ENCODE measurements around the gene RPL35.

RPL35 gene

DNA sequence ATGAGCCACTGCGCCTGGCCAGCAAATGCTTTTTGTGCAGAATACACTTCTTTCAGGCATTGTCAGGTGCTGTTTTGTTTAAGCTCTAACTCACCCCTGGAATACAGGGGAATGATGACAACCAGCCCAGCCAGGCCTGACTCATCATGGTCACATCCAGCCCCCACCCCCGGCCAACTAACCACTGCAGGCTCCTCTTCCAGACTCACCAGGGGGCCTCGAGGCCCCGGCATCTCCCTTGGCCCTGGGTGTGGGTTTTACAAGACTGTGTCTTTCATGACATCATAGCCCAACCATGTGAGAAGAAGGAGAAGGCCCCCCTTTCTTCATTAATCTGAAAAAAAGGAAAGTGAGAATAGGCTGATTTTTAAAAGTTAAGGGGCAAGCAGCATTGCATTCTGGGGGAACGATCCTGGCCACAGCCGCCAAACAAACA is 49.3 kb downstream of the RPL35 start:
- DNase-seq (ENCODE audit: low read depth), result peak; percentile 87
- TF ChIP-seq CTCF (IDR thresholded peaks at IDR 0.05; ENCODE audit: control insufficient read depth, insufficient read depth, low read depth, low read length, missing control alignments), result no peak
- no peak overlapping the region; the same call in 1 of the 2 replicates for H3K4me3 ChIP-seq (ENCODE audit: control insufficient read depth, low read depth, low read length)

DNA sequence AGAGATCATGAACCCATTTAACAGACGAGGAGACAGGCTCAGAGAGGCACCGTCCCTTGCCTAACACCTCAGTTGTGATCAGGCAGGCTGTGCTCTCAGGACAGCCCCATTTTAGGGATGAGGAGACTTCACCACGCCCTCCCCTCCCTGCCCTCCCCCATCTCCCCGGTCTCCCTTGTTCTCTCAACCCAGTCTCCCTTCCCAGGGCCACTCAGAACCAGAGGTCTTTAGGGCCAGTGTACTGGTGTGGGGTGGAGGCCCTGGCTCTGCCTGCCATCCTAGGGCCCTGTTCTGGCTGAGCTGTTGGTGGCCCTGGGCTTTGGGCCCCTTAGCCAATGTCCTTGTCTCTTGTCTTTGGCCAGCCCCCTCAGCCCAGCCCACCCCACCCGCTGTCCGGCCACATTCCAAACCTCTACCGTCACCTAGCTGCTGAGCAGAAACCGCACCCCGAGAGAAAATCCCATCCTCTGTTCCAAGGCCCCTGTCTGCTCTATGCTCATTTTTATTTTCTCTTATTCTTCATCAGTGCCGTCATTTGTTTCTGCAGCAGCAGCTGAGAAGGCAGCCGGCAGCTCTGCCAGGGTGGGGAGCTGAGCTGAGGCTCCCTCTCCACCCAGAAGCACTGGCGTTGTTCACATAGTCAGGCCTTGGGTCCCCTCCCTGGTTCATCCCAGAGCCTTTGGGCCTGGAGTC is 50.9 kb downstream of the RPL35 start:
- no peak overlapping the region for H3K4me3 ChIP-seq (ENCODE audit: control insufficient read depth, low read depth, low read length)
- DNase-seq (ENCODE audit: low read depth), result no peak
- no peak for TF ChIP-seq CTCF (IDR thresholded peaks at IDR 0.05; ENCODE audit: control insufficient read depth, insufficient read depth, low read depth, low read length, missing control alignments)

GRCh38 chr9:124809741-124810500 is 51.8 kb downstream of the RPL35 start:
- no peak for TF ChIP-seq CTCF (IDR thresholded peaks at IDR 0.05; ENCODE audit: control insufficient read depth, insufficient read depth, low read depth, low read length, missing control alignments)
- DNase-seq (ENCODE audit: low read depth), result no peak
- H3K4me3 ChIP-seq (ENCODE audit: control insufficient read depth, low read depth, low read length), result no peak overlapping the region

GRCh38 chr9:124809211-124809610 is 52.5 kb downstream of the RPL35 start:
- DNase-seq (ENCODE audit: low read depth), result no peak
- no peak for TF ChIP-seq CTCF (IDR thresholded peaks at IDR 0.05; ENCODE audit: control insufficient read depth, insufficient read depth, low read depth, low read length, missing control alignments)
- no peak overlapping the region for H3K4me3 ChIP-seq (ENCODE audit: control insufficient read depth, low read depth, low read length)

DNA sequence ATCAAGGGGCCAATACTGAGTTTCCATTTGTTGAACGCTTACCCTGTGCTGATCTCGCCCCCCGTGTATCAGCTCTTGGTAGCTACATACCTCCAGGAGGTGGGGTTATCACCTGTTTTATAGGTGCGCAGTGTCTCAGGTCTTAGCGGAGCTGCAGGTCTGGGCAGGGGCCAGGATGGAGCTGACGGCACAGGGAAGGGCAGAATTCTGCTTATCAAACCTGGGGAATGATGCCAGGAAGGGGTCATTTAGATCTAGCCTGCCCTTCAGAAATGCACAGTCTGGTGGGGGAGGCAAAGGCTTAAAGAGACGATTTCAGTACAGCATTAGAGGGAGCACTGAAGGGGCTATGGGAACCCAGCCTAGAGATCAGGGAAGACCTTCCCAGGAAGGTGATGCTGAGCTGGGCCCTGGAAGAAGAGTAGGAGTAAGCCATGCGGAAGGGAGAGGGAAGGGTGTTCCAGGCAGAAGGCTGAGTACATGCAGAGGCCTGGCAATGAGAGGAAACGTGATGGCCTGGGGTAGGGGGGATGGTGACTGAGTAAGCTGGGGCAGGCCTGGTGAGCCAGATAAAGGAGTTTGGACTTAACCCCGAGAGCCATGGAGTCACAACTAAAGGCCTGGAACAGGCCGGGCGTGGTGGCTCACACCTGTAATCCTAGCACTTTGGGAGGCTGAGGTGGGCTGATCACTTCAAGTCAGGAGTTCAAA is 53.4 kb downstream of the RPL35 start:
- TF ChIP-seq CTCF (IDR thresholded peaks at IDR 0.05; ENCODE audit: control insufficient read depth, insufficient read depth, low read depth, low read length, missing control alignments), result no peak
- no peak for DNase-seq (ENCODE audit: low read depth)
- H3K4me3 ChIP-seq (ENCODE audit: control insufficient read depth, low read depth, low read length), result no peak overlapping the region

All from AG09309 (cell line).